MCF 10A (cell line): Measurements from ENCODE around the gene CLNK. TPM values are rescaled to one million over a fixed set of nuclear protein-coding genes. Genes with fewer than 3 reads are reported as not detected.
"Not testable (repeated sequence)": the region's sequence is repeated elsewhere in the genome, so short reads cannot be mapped to it uniquely, and the experiment has no call there.

ENCODE experiments used
- BruUV-seq: library from RNA; stranded (reverse); fragments of 400-500 nt; replicated peaks from 2 replicates; lab custom pipeline; 2021; lab: Mats Ljungman, UMichigan
- CTCF ChIA-PET: fragments of 300-600 bp; sonication (Branson Sonifier 250); formaldehyde crosslinking; extraction: SDS; loops from one replicate; lab custom pipeline; 2021; ENCODE audit warnings: antibody characterized with exemption, inconsistent platforms; lab: Yijun Ruan, JAX
- POLR2A ChIA-PET: fragments of 300-600, 350-650 bp; sonication (Branson Sonifier 250); formaldehyde crosslinking; extraction: SDS; loops from one replicate; lab custom pipeline; 2020; ENCODE audit warnings: antibody characterized with exemption, inconsistent platforms; lab: Yijun Ruan, JAX
- DNase-seq: peaks from one replicate; pipeline ENCODE4 v3.0.0-alpha.2; 2018; ENCODE audit not compliant: unreplicated experiment
- H3K27ac Mint-ChIP-seq: one replicate; pipeline ENCODE4 v1.8.0; 2022; ENCODE audit warnings: mild to moderate bottlenecking, low read depth, mixed read lengths; ENCODE audit not compliant: unreplicated experiment
- H3K27me3 Mint-ChIP-seq: one replicate; pipeline ENCODE4 v1.8.0; 2022; ENCODE audit warnings: mixed read lengths; ENCODE audit not compliant: insufficient read depth, unreplicated experiment
- H3K36me3 Mint-ChIP-seq: one replicate; pipeline ENCODE4 v1.8.0; 2022; ENCODE audit warnings: mild to moderate bottlenecking, moderate library complexity, mixed read lengths; ENCODE audit not compliant: insufficient read depth, unreplicated experiment
- H3K4me1 Mint-ChIP-seq: one replicate; pipeline ENCODE4 v1.8.0; 2022; ENCODE audit warnings: mixed read lengths; ENCODE audit not compliant: insufficient read depth, unreplicated experiment
- H3K4me3 Mint-ChIP-seq: one replicate; pipeline ENCODE4 v1.8.0; 2022; ENCODE audit warnings: mild to moderate bottlenecking, moderate library complexity, mixed read lengths; ENCODE audit not compliant: unreplicated experiment
- H3K9me3 Mint-ChIP-seq: one replicate; pipeline ENCODE4 v1.8.0; 2022; ENCODE audit warnings: mixed read lengths; ENCODE audit not compliant: unreplicated experiment
- CTCF ChIP-seq: fragments of 200-600 bp; IDR thresholded peaks from one replicate; pipeline ENCODE4 v1.8.0; 2022; ENCODE audit warnings: antibody characterized with exemption, mild to moderate bottlenecking; ENCODE audit not compliant: unreplicated experiment
- intact Hi-C: fragments of 100-400 bp; cut with micrococcal nuclease; formaldehyde crosslinking; loops from 2 replicates; pipeline ENCODE4 v1.14.1; 2022
- total RNA-seq: library from RNA; stranded (reverse); gene quantifications from 2 replicates; pipeline ENCODE4 v1.2.3, GENCODE V29; 2022

CLNK gene
- total RNA-seq, 1 experiment from 2014 or later = not detected

GRCh38 chr4:10619220-10619619 is 65.3 kb downstream of the CLNK start:
- no TSS peak for BruUV-seq
- no peak for TF ChIP-seq CTCF
- Mint-ChIP-seq H3K27me3 (no peaks in the 10 kb centered on the region), H3K9me3 (peaks cover 29% of the 10 kb centered on the region), H3K27ac (no peak overlapping the region), H3K36me3 (no peaks in the 10 kb centered on the region), H3K4me3 (no peak overlapping the region), H3K4me1 (no peaks in the 10 kb centered on the region)
- ChIA-PET CTCF (interaction anchor here (0.6 to 1.5 kb wide), 13 partner anchors 10 to 1103 kb away, joined by 3 to 7 read pairs (median 3); no protein-coding TSS in a partner anchor), POLR2A (no interaction called here)
- DNase-seq = peak; percentile 38
- intact Hi-C loops = no loop called here

GRCh38 chr4:10614926-10615325 is 69.6 kb downstream of the CLNK start:
- intact Hi-C loops, BruUV-seq, POLR2A ChIA-PET, H3K36me3 Mint-ChIP-seq, H3K4me3 Mint-ChIP-seq, DNase-seq, CTCF ChIA-PET, H3K4me1 Mint-ChIP-seq, H3K27ac Mint-ChIP-seq, H3K27me3 Mint-ChIP-seq: not testable (repeated sequence)
- H3K9me3 Mint-ChIP-seq = peaks cover 21% of the 10 kb centered on the region

DNA sequence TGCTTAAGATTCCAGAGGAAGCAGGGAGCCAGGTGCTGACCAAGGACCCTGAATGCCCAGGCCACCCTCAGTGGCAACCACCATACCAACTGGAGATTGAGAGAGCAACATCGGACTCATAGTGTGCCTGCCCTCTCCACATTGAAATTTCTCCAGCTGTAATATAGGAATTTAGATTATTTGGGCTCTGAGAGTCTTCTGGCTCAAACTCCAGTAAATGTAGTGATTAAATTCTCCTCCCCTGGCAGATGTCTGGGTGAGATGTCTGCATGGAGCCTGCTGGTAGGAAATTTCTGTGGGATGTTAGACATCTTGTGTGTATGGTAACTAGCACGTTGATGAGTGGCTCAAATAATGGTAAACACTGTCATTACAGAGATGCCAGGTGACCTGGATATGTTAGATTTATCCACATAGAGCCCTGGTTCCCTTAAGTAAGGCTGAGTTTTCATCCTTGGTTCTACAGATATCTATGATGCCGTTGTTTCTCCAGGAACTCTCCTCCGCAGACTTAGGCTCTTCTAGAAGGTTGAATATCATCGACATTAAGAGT is 70.6 kb downstream of the CLNK start:
- intact Hi-C loops = no loop called here

DNA sequence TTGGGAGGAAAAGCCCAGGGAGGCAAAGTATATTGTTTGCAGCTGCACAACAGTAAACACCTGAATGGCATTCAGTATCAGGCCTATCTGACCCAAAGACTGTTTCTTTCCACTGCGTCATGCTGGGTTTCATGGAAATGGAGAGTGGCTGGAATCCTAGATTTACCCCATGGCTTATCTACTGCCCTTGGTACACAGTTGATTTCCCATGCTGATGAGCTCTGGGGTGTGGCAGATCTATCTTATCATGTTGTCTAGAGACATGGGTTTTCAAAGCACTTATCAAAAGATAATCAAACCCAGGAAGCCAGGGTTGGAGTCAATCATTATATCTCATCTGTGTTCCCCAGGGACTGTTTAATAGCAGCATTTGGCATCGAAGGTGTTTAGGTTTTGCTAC is 72.1 kb downstream of the CLNK start:
- intact Hi-C loops = no loop called here
- no peak overlapping the region for H3K27ac Mint-ChIP-seq
- H3K4me1 Mint-ChIP-seq = peaks cover 7% of the 10 kb centered on the region
- no peak for TF ChIP-seq CTCF
- H3K4me3 Mint-ChIP-seq = no peak overlapping the region
- H3K9me3 Mint-ChIP-seq = peaks cover 21% of the 10 kb centered on the region
- no TSS peak for BruUV-seq
- ChIA-PET CTCF (interaction anchor here (0.7 kb wide), 1 partner anchor 963 kb away, joined by 3 read pairs; no protein-coding TSS in a partner anchor), POLR2A (no interaction called here)
- no peaks in the 10 kb centered on the region for H3K27me3 Mint-ChIP-seq
- no peaks in the 10 kb centered on the region for H3K36me3 Mint-ChIP-seq
- no peak for DNase-seq

More for the DNA sequence above, 70.6 kb downstream of the CLNK start:
- H3K9me3 Mint-ChIP-seq = peaks cover 21% of the 10 kb centered on the region
- H3K36me3 Mint-ChIP-seq = no peaks in the 10 kb centered on the region
- POLR2A ChIA-PET = no interaction called here
- H3K4me1 Mint-ChIP-seq = peaks cover 7% of the 10 kb centered on the region
- H3K27me3 Mint-ChIP-seq = no peaks in the 10 kb centered on the region
- CTCF ChIA-PET = no interaction called here
- no peak for TF ChIP-seq CTCF
- H3K4me3 Mint-ChIP-seq = no peak overlapping the region
- no TSS peak for BruUV-seq
- no peak overlapping the region for H3K27ac Mint-ChIP-seq
- no peak for DNase-seq
